SK-N-SH treated with all-trans-retinoic acid at 6 μM for 48 hours (cell line): ENCODE data around the gene NOTCH3.

Experiments used
- ATAC-seq: fragments of 200-7000 bp; cut with Tn5 transposase; 3 replicates; pipeline ENCODE4 v1.9.1; 2020; ENCODE audit warnings: mild to moderate bottlenecking, moderate library complexity
- ARNTL ChIP-seq: fragments of 450-650 bp; formaldehyde crosslinking; IDR thresholded peaks from 2 replicates; pipeline ENCODE4 v1.5.0; 2020; ENCODE audit warnings: low read depth, mild to moderate bottlenecking, moderate library complexity, borderline replicate concordance
- BACH2 ChIP-seq: fragments of 250-450 bp; sonication (Bioruptor Pico); IDR thresholded peaks from 2 replicates; pipeline ENCODE4 v1.9.0; 2021; ENCODE audit warnings: mild to moderate bottlenecking, borderline replicate concordance
- CREB5 ChIP-seq: fragments of 250-450 bp; sonication (Bioruptor Pico); IDR thresholded peaks from 2 replicates; pipeline ENCODE4 v1.5.1; 2020; ENCODE audit warnings: low read depth, mild to moderate bottlenecking, moderate library complexity
- CSDC2 ChIP-seq: fragments of 250-450 bp; sonication (Bioruptor Pico); IDR thresholded peaks from 2 replicates; pipeline ENCODE4 v1.5.0; 2020; ENCODE audit warnings: mild to moderate bottlenecking, moderate library complexity
- CSRNP3 ChIP-seq: fragments of 250-450 bp; sonication (Bioruptor Pico); IDR thresholded peaks from 2 replicates; pipeline ENCODE4 v1.5.1; 2021; ENCODE audit warnings: mild to moderate bottlenecking, moderate library complexity
- ESRRG ChIP-seq: fragments of 250-450 bp; sonication (Bioruptor Pico); IDR thresholded peaks from 2 replicates; pipeline ENCODE4 v1.6.1; 2021; ENCODE audit warnings: mild to moderate bottlenecking
- GLIS3 ChIP-seq: fragments of 250-450 bp; sonication (Bioruptor Pico); IDR thresholded peaks from 2 replicates; pipeline ENCODE4 v1.5.0; 2020; ENCODE audit warnings: mild to moderate bottlenecking, moderate library complexity
- ISL1 ChIP-seq: fragments of 250-450 bp; sonication (Bioruptor Pico); IDR thresholded peaks from 2 replicates; pipeline ENCODE4 v2.1.2; 2022; ENCODE audit warnings: mild to moderate bottlenecking, moderate library complexity
- OSR1 ChIP-seq: fragments of 250-450 bp; sonication (Bioruptor Pico); IDR thresholded peaks from 2 replicates; pipeline ENCODE4 v1.8.0; 2022; ENCODE audit warnings: moderate library complexity, mild to moderate bottlenecking, inconsistent platforms
- PATZ1 ChIP-seq: fragments of 250-450 bp; sonication (Bioruptor Pico); IDR thresholded peaks from 2 replicates; pipeline ENCODE4 v1.8.0; 2020; ENCODE audit warnings: mild to moderate bottlenecking, moderate library complexity, borderline replicate concordance
- PPARA ChIP-seq: fragments of 250-450 bp; sonication (Bioruptor Pico); IDR thresholded peaks from 2 replicates; pipeline ENCODE4 v1.5.0; 2020; ENCODE audit warnings: mild to moderate bottlenecking, borderline replicate concordance
- RARB ChIP-seq: fragments of 250-450 bp; sonication (Bioruptor Pico); IDR thresholded peaks from 2 replicates; pipeline ENCODE4 v1.8.0; 2021; ENCODE audit warnings: mild to moderate bottlenecking, moderate library complexity
- SNAI2 ChIP-seq: fragments of 250-450 bp; sonication (Bioruptor Pico); IDR thresholded peaks from 2 replicates; pipeline ENCODE4 v1.5.0; 2020; ENCODE audit warnings: mild to moderate bottlenecking, moderate library complexity
- TCF4 ChIP-seq: fragments of 250-450 bp; sonication (Bioruptor Pico); IDR thresholded peaks from 2 replicates; pipeline ENCODE4 v1.8.0; 2021; ENCODE audit warnings: mild to moderate bottlenecking, moderate library complexity, borderline replicate concordance
- TOX ChIP-seq: fragments of 250-450 bp; sonication (Bioruptor Pico); IDR thresholded peaks from 2 replicates; pipeline ENCODE4 v1.8.0; 2021; ENCODE audit warnings: mild to moderate bottlenecking, moderate library complexity, borderline replicate concordance
- ZC3H10 ChIP-seq: fragments of 250-450 bp; sonication (Bioruptor Pico); IDR thresholded peaks from 2 replicates; pipeline ENCODE4 v1.5.1; 2021; ENCODE audit warnings: mild to moderate bottlenecking, moderate library complexity
- ZFP3 ChIP-seq: fragments of 250-450 bp; sonication (Bioruptor Pico); IDR thresholded peaks from 2 replicates; pipeline ENCODE4 v1.5.0; 2020; ENCODE audit warnings: mild to moderate bottlenecking, moderate library complexity
- ZFP30 ChIP-seq: fragments of 450-650 bp; formaldehyde crosslinking; IDR thresholded peaks from 2 replicates; pipeline ENCODE4 v1.5.0; 2022; ENCODE audit warnings: mild to moderate bottlenecking, moderate library complexity
- ZNF70 ChIP-seq: fragments of 450-650 bp; formaldehyde crosslinking; IDR thresholded peaks from 2 replicates; pipeline ENCODE4 v1.5.0; 2020; ENCODE audit warnings: mild to moderate bottlenecking, moderate library complexity
- ZNF8 ChIP-seq: fragments of 450-650 bp; formaldehyde crosslinking; IDR thresholded peaks from 2 replicates; pipeline ENCODE4 v1.5.0; 2020; ENCODE audit warnings: mild to moderate bottlenecking, moderate library complexity
- TF ChIP-seq, protein P1 (sequence below): fragments of 250-450 bp; sonication (Bioruptor Pico); IDR thresholded peaks from 2 replicates; pipeline ENCODE4 v1.5.0; 2020; ENCODE audit warnings: mild to moderate bottlenecking, moderate library complexity
- TF ChIP-seq, protein P2 (sequence below): fragments of 250-450 bp; sonication (Bioruptor Pico); IDR thresholded peaks from 2 replicates; pipeline ENCODE4 v1.8.0; 2021; ENCODE audit warnings: low read depth, mild to moderate bottlenecking, moderate library complexity, borderline replicate concordance

The NOTCH3 gene

DNA sequence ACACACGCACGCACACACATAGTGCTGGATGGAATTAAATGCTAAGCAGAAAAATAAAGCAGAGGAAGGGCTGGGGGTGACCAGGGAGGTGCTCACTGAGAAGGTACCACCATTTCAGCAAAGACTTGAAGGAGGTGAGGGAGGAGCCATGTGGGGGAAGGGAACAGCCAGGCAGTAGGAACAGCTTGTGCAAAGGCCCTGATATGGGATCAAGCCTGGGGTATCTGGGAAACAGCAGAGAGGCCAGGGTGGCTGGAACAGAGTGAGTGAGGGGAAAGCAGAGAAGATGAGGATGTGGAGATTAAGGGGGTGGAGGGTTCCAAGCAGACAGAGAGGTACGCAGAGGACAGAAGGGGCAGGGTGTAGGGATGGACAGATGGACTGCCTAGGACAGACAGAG lies 25.2 kb downstream of the NOTCH3 start:
- ATAC-seq = no peak
- TF ChIP-seq ZFP3 (CRISPR knock-in tag) (no peak), ZC3H10 (no peak), GLIS3 (no peak), TOX (no peak), CSRNP3 (no peak), ZFP30 (CRISPR knock-in tag) (no peak), ARNTL (no peak), ISL1 (CRISPR knock-in tag) (no peak), ZNF70 (CRISPR knock-in tag) (no peak), OSR1 (CRISPR knock-in tag) (no peak), SNAI2 (no peak), PPARA (CRISPR knock-in tag) (no peak), CREB5 (CRISPR knock-in tag) (no peak), PATZ1 (no peak)
- TF ChIP-seq, protein P1, sequence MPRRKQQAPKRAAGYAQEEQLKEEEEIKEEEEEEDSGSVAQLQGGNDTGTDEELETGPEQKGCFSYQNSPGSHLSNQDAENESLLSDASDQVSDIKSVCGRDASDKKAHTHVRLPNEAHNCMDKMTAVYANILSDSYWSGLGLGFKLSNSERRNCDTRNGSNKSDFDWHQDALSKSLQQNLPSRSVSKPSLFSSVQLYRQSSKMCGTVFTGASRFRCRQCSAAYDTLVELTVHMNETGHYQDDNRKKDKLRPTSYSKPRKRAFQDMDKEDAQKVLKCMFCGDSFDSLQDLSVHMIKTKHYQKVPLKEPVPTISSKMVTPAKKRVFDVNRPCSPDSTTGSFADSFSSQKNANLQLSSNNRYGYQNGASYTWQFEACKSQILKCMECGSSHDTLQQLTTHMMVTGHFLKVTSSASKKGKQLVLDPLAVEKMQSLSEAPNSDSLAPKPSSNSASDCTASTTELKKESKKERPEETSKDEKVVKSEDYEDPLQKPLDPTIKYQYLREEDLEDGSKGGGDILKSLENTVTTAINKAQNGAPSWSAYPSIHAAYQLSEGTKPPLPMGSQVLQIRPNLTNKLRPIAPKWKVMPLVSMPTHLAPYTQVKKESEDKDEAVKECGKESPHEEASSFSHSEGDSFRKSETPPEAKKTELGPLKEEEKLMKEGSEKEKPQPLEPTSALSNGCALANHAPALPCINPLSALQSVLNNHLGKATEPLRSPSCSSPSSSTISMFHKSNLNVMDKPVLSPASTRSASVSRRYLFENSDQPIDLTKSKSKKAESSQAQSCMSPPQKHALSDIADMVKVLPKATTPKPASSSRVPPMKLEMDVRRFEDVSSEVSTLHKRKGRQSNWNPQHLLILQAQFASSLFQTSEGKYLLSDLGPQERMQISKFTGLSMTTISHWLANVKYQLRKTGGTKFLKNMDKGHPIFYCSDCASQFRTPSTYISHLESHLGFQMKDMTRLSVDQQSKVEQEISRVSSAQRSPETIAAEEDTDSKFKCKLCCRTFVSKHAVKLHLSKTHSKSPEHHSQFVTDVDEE (CRISPR knock-in tag) = no peak

- no peak for ATAC-seq
These were observed 26.9 kb downstream of the NOTCH3 start for GRCh38 chr19:15173746-15174404.

GRCh38 chr19:15170345-15170744 lies 30.4 kb downstream of the NOTCH3 start:
- ATAC-seq = no peak
- TF ChIP-seq CSDC2 (no peak), BACH2 (CRISPR knock-in tag) (no peak), PPARA (CRISPR knock-in tag) (no peak), ARNTL (no peak), ZC3H10 (no peak), TCF4 (CRISPR knock-in tag) (no peak), ISL1 (CRISPR knock-in tag) (no peak), ESRRG (CRISPR knock-in tag) (no peak), ZNF8 (CRISPR knock-in tag) (no peak), PATZ1 (no peak), SNAI2 (no peak), RARB (no peak)
- TF ChIP-seq, all 23 proteins: peak for 0

More at GRCh38 chr19:15173746-15174404, 26.9 kb downstream of the NOTCH3 start:
- TF ChIP-seq BACH2 (CRISPR knock-in tag) (no peak), SNAI2 (no peak), OSR1 (CRISPR knock-in tag) (no peak), ZC3H10 (no peak), ZFP3 (CRISPR knock-in tag) (no peak), TCF4 (CRISPR knock-in tag) (no peak), ZNF8 (CRISPR knock-in tag) (no peak), GLIS3 (no peak), RARB (no peak), CSDC2 (no peak)
- TF ChIP-seq, protein P2, sequence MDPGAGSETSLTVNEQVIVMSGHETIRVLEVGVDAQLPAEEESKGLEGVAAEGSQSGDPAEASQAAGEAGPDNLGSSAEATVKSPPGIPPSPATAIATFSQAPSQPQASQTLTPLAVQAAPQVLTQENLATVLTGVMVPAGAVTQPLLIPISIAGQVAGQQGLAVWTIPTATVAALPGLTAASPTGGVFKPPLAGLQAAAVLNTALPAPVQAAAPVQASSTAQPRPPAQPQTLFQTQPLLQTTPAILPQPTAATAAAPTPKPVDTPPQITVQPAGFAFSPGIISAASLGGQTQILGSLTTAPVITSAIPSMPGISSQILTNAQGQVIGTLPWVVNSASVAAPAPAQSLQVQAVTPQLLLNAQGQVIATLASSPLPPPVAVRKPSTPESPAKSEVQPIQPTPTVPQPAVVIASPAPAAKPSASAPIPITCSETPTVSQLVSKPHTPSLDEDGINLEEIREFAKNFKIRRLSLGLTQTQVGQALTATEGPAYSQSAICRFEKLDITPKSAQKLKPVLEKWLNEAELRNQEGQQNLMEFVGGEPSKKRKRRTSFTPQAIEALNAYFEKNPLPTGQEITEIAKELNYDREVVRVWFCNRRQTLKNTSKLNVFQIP (CRISPR knock-in tag) = no peak
